ENCODE measurements around the gene SCG2.

DNA sequence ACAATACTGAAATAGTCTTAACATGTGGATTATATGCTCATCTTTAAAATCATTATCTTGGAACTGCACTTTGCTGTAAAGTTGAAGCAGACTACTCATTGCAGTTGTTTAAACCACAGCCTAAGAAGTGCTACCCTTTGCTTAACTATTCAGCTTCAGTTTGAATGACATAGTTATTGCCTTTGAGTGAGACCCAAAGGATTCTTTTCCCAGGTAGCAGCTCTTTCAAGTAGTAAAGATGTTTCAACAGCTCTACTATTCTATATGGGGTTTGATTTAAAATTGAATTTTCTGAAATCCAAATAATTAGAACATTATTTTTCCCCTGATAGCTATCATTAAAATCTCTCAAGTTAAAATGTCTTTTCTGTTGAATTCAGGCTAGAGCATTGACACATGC, 1.1 kb downstream of the SCG2 start:
- TF ChIP-seq, protein P1, sequence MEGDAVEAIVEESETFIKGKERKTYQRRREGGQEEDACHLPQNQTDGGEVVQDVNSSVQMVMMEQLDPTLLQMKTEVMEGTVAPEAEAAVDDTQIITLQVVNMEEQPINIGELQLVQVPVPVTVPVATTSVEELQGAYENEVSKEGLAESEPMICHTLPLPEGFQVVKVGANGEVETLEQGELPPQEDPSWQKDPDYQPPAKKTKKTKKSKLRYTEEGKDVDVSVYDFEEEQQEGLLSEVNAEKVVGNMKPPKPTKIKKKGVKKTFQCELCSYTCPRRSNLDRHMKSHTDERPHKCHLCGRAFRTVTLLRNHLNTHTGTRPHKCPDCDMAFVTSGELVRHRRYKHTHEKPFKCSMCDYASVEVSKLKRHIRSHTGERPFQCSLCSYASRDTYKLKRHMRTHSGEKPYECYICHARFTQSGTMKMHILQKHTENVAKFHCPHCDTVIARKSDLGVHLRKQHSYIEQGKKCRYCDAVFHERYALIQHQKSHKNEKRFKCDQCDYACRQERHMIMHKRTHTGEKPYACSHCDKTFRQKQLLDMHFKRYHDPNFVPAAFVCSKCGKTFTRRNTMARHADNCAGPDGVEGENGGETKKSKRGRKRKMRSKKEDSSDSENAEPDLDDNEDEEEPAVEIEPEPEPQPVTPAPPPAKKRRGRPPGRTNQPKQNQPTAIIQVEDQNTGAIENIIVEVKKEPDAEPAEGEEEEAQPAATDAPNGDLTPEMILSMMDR (optimal IDR thresholded peaks at IDR 0.05 in 1 of 3, IDR thresholded peaks at IDR 0.05 in 1 of 3, conservative IDR thresholded peaks at IDR 0.05 in 1 of 3; ENCODE audit: extremely low read depth in 1 of 3, insufficient read depth in 2 of 3, low read length in 3 of 3) = no peak
- TF ChIP-seq EZH2 (IDR thresholded peaks at IDR 0.05; ENCODE audit: low read length) = no peak

Measured in keratinocyte (primary cell).